ENCODE data around the gene GABBR2.

Gene GABBR2

DNA sequence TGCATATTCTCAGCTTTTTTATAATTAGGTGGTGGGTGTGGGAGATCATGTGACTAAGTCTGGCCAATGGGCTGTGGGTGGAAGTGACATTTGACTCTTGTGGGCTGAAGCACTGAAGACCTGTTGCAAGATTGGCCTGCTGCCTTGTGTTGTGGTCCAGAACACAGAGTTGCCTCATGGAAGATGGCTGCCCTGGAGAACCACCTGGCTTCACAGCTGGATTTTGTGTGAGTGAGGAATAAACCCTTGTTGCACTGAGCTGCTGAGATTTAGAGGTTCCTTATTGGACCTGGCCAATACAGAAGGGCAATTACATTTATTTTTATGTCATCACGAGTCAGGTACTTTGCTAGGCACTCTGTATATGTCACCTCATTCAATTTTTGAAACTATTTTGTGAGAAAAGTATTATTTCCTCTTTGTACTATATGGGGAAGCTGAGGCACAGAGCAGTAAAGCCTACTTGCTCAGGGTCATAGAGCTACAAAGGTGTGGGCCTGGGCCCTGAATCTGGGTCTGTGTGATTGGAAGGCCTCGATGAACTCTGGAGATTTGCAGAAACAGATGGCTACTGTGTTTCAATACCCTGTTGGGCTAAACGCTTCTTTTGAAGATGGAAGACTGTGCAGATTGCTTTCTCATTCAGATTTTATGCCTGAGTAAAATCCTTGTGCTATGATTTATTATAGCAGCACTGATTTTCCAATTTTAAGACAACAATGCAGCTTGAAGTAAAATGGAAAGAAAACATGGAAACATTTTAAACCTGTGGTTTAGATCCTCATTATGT, 382.1 kb downstream of the GABBR2 start:
- no peak for TF ChIP-seq ZNF274 (IDR thresholded peaks at IDR 0.05; ENCODE audit: low read depth, low read length)
- H3K4me3 ChIP-seq (ENCODE audit: low read length), result no peak overlapping the region

DNA sequence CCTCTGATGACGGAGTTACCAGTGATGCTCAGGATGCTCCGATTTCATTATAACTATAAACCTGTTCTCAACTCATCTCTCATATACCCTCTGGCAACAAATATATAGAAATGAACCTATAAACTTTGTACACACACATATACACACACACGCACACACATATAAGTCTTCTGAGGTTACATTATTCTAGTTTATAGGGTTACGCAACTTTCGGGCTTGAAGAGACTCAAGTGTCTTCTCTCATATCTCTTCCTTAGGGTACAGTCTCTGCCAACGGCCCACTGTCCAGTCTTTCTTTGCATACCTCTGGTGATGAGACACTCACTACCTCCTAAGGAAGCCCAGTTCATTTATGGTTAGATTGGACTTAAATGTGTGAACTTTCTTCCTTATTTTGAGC, 383.9 kb downstream of the GABBR2 start:
- H3K4me3 ChIP-seq (ENCODE audit: low read length), result no peak overlapping the region
- TF ChIP-seq ZNF274 (IDR thresholded peaks at IDR 0.05; ENCODE audit: low read depth, low read length), result no peak

DNA sequence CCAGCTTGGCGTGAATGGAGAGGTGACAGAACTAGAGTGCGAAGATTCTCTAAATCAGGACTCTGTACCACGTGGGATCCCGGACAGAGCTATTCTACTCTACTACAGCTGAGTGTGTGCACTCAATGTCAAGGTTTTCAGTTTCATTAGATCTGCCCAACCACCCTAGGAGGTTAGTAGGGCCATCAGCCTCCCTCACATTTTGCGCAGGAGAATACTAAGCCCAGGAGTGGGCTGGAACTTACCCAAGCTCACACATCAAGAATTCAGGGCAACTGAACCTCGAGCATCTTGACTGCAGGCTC, 385.0 kb downstream of the GABBR2 start:
- no peak for TF ChIP-seq ZNF274 (IDR thresholded peaks at IDR 0.05; ENCODE audit: low read depth, low read length)
- H3K4me3 ChIP-seq (ENCODE audit: low read length), result no peak overlapping the region

DNA sequence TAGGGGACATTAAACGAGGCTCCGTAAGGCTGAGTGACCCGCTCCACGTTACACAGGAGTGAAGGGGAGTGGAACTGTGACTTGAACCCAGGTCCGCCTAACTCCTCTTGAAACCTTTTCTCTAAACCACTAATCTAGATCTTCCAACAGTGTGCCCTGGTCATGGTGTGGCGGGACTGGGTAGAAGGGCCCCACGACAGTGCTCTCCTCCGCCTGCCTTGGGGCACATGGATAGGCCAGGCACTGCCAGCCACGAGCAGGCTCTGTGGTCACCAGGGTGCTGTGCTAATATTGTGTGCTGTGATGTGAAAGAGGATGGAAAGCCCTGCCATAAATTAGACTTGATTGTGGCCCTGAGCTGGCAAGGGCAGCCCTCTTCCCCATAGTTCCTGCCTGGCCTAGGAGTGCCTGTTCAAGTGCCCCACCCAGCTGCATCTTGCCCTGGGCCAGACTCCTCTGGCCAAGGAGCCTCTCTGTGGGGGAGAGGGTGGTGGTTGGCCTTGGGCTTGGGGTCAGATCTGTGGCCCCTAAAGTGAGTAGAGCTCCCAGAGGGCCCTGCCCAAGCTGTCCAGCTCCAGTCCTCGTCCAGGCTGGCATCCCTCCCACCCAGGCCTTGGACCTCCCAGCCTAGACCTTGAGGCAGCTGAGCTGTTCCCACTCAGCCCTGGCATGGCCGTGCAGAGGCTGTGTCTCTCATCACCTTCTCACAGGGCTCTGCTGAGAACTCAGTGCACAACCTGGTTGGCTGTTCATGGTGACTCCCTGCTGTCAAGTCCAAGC, 385.5 kb downstream of the GABBR2 start:
- H3K4me3 ChIP-seq (ENCODE audit: low read length), result no peak overlapping the region
- TF ChIP-seq ZNF274 (IDR thresholded peaks at IDR 0.05; ENCODE audit: low read depth, low read length), result no peak

DNA sequence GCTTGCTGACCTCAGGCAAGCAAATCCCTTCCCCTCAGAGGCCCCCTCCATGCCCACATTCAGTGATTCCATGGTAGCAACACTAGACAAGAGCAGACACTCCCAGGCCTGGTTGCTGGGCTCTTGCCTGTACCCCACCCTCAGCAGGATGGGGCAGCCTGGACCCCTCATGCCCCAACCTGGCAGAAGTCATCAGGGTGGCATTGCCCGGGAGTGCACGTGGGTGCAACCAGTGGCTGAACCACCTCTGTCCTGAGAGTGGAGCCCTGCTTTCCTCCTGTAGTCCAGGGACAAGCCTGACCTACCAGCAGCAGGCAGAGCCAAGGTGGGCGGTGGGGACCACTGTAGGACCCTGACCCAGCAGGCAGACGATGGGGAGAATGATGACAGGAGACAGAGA, 387.5 kb downstream of the GABBR2 start:
- H3K4me3 ChIP-seq (ENCODE audit: low read length), result no peak overlapping the region
- no peak for TF ChIP-seq ZNF274 (IDR thresholded peaks at IDR 0.05; ENCODE audit: low read depth, low read length)

DNA sequence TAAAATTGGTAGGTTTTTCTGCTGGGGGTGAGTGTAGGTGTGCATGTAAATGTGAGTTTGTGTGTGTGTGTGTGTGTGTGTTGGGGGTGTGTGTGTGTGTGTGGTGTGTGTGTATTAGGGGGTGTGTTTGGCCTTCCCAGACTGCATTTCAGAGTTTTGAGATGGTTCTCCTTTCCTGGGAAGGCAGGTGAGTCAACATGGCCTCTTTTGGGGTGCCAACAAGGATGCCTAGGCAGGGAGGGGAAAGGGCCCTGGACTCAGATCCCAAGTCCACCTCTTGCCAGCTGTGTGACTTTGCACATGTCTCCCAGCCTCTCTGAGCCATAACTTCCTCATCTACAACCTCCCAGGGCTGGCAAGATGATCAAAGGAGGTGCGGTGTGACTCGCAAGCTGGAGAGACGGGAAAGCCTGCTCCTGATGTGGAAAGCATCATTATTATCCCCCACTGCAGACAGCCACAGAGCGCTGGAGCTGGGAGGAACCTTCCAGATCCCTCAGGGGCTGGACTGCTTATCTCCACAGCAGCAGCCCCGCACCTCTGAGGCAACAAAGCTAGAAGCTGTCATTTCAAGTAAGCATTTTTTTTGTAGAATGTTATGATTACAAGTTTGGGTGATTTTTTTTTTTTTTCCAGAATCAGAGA, 389.8 kb downstream of the GABBR2 start:
- no peak overlapping the region for H3K4me3 ChIP-seq (ENCODE audit: low read length)
- TF ChIP-seq ZNF274 (IDR thresholded peaks at IDR 0.05; ENCODE audit: low read depth, low read length), result no peak

DNA sequence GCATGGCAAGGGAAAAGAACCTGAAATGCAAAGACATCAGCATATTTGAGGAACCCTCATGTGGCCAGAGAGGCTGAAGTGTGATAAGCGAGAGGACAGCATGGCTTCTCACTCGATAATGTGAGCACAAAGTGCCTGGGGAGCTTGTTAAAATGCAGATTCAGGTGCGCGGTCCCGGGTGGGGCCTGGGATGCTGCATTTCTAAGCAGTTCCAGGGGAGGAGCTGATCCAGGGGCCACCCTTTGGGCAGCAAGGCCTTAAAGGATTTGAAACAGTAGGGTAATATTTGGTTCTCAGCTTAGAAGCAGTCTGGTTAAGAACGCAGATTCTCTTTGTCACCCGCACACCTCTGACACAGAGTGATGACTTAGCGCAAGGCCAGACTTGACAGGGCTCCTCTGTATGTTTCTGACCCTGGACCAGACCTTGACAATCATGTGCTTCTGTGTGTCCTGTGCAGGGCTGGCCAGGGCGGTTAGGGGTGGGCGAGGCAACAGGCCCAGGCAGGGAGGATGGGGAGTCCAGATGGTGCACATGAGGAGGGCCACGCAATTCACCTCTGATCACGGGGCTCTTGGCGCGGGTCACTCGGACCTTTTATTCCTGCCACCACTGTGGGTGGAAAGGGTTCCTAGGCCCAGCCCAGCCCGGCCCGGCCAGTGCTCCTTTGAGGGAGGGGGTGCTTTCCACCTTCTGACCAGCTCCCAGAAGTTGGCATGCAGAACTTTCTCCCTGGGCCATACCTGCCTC, 390.5 kb downstream of the GABBR2 start:
- no peak for TF ChIP-seq ZNF274 (IDR thresholded peaks at IDR 0.05; ENCODE audit: low read depth, low read length)
- H3K4me3 ChIP-seq (ENCODE audit: low read length), result no peak overlapping the region

DNA sequence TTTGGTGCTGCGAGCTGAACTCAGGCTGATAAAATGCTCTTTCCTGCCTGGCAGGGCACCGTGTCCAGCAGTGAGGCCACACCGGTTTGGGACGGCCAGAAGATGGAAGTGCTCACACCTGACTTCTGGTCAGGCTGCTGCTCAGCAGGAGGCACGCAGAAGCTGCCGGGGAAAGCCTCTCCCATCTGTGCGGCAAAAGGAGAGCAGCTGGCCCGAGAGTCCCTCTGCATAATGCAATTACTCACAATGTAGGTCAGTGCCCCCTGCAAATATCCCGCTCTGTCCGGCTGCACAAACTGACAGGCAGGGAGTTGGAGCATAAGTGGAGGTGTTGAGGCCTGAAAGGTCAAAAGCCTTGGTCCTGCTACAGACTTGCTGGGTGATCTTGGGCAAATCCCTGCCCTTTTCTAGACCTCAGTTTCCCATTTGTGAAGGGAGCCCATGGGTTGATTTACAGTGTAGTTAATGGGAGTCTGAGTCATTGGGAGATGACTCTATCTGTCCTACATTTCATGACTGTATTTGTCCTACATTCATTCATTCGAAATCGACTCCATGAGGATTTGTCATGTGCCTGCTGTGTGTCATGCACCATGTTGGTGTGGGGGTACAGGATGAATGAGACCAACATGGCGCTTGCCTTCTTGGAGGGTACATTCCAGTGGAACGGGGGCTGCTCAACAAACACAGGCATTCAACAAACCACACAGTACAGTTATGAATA, 391.4 kb downstream of the GABBR2 start:
- no peak for TF ChIP-seq ZNF274 (IDR thresholded peaks at IDR 0.05; ENCODE audit: low read depth, low read length)

DNA sequence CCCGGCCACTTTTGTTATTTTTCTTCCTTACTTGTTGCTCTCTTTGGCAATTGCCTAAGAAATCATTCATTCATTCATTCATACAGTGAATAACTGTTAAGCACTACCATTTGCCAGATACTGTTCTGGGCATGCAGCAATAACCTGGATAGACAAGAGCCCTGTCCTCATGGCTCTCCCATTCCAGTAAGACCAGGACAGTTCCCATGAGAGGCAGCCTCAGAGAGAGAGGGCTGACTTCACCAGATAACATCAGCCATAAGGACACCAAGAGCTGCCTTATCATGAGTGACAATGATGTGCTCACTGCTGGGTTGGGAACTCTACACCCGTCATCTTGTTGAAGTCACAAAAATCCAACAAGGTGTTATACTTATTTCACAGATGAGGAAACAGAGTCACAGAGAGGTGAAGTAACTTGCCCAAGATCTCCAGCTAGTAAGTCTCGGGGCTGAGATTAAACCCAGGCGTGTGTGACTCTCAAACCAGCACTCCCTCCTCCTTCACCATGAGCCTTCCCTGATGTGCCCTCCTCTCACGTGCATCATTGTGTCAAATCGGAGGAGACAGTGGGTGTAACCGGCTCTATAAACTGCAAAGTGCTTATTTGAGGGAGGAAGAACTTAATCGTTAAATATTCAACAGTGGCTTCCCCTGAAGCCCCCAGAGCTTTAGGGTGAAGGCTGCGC, 392.1 kb downstream of the GABBR2 start:
- TF ChIP-seq ZNF274 (IDR thresholded peaks at IDR 0.05; ENCODE audit: low read depth, low read length), result no peak
- H3K4me3 ChIP-seq (ENCODE audit: low read length), result no peak overlapping the region

More for the DNA sequence above, 391.4 kb downstream of the GABBR2 start:
- H3K4me3 ChIP-seq (ENCODE audit: low read length), result no peak overlapping the region

DNA sequence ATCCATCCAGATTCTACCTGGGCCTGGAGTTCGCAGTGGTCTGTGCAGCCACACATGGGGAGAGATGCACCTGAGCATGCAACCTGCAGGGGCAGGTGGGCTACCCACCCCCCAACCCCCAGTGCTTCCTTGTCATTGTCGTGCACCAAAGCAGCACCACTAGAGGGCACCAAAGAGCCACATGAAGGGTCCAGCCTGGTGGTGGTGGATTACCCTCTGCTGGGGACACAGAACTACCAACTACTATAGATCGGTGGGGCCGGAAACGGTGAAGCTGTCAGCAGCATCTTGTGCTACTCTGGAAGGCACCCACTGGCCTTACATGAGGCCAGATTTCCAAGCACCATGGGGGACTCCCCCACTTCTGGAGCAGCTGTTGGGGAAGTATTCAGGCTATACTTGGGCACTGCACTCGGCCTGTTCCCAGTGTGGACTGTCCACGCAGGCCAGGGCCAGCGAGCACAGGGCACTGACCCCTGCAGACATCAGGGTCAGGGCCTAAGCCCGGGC, 393.1 kb downstream of the GABBR2 start:
- H3K4me3 ChIP-seq (ENCODE audit: low read length), result no peak overlapping the region
- TF ChIP-seq ZNF274 (IDR thresholded peaks at IDR 0.05; ENCODE audit: low read depth, low read length), result no peak

DNA sequence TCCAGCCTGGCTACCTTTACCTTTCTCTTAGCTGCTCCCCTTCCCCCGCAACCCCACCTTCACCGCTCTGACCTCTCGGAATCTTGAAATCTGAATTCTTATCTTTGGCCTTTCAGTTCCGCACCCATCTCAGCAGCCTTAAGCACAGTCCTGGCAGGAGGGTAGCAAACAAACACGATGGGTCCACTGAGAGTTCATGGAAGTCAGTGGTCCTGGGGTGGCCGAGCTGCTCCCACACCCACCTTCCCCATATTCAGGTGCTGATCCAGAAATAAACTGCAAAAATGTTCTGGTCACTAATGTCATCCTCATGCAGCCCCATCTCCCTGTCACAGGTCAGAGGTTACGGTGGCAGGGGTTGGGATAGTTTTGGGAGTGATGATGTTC, 393.7 kb downstream of the GABBR2 start:
- H3K4me3 ChIP-seq (ENCODE audit: low read length), result no peak overlapping the region
- TF ChIP-seq ZNF274 (IDR thresholded peaks at IDR 0.05; ENCODE audit: low read depth, low read length), result no peak

DNA sequence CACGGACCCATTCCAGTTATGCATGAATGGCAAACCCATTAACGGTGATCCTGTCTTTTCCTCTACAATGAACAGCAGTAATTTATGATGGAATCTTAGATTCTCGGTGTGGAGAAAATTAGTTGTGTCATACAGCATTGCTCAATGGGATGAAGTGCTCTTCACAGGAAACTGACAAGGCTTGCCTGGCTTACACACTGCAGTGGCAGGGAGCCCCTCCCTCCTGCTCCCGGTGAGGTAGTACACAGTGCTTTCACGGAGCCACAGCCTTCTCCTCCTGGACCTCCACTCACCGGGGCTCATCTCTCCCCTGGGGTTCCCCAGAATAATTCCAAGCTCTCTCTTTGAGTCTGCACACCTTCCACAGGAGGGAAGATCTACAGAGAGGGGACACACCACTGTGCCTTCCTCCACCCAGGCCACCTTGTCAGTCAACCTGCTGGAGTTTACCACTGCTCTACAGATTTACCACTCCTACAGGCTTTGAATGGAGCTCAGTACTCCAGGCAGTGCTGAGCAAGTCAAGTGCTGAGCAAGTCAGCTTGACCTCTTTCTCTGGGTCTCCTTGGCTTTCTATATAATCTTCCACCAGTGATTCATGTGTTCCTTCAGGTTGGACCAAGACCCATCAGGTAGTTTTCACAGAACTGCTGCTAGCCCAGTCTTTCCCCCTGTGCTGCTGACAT, 394.2 kb downstream of the GABBR2 start:
- TF ChIP-seq ZNF274 (IDR thresholded peaks at IDR 0.05; ENCODE audit: low read depth, low read length), result no peak
- H3K4me3 ChIP-seq (ENCODE audit: low read length), result no peak overlapping the region
